H1 (cell line): ENCODE results near the gene FBXW2. TPM values are rescaled to one million over a fixed set of nuclear protein-coding genes. Genes with fewer than 3 reads are reported as not detected.

ENCODE experiments used
- CTCF ChIA-PET: fragments of 300-600 bp; sonication (Branson Sonifier 250); formaldehyde crosslinking; loops from one replicate; lab custom pipeline; 2021; ENCODE audit not compliant: partially characterized antibody; lab: Charles Lee
- POLR2A ChIA-PET: fragments of 300-600 bp; sonication (Branson Sonifier 250); formaldehyde crosslinking; loops from one replicate; lab custom pipeline; 2021; ENCODE audit warnings: inconsistent platforms; ENCODE audit not compliant: partially characterized antibody; lab: Charles Lee
- DNase-seq, 2 experiments: peaks; one replicate each; pipeline versions ENCODE4 v3.0.0 to v3.0.0-alpha.2; 2010 to 2022; ENCODE audit warnings: low spot score in 2 of 2, low read depth in 1 of 2, mixed read lengths in 1 of 2
- FAIRE-seq: peaks from 2 replicates; lab custom pipeline; 2011; peaks lifted over from hg19 to GRCh38; lab: Jason Lieb, UNC
- H2AFZ ChIP-seq: 2 replicates; pipeline ENCODE4 v1.8.1; 2012; ENCODE audit warnings: low read length, inconsistent platforms
- H2AK5ac ChIP-seq: 2 replicates; pipeline ENCODE4 v1.6.1; 2013; ENCODE audit warnings: low read depth, low read length
- H2BK120ac ChIP-seq: replicated peaks from 2 replicates; pipeline ENCODE3; 2013; ENCODE audit warnings: low read depth, low read length, inconsistent platforms
- H2BK12ac ChIP-seq: 2 replicates; pipeline ENCODE4 v1.6.1; 2013; ENCODE audit warnings: low read depth, low read length
- H2BK15ac ChIP-seq: 2 replicates; pipeline ENCODE4 v1.6.1; 2013; ENCODE audit warnings: low read length
- H2BK20ac ChIP-seq: 2 replicates; pipeline ENCODE4 v1.6.1; 2013; ENCODE audit warnings: low read length
- H2BK5ac ChIP-seq: 2 replicates; pipeline ENCODE4 v1.6.1; 2013; ENCODE audit warnings: low read depth, low read length
- H3K14ac ChIP-seq: 2 replicates; pipeline ENCODE4 v1.6.1; 2013; ENCODE audit warnings: inconsistent platforms; ENCODE audit not compliant: insufficient read length
- H3K18ac ChIP-seq: 2 replicates; pipeline ENCODE4 v1.6.1; 2013; ENCODE audit warnings: low read length; ENCODE audit errors: extremely low read depth
- H3K23ac ChIP-seq: 2 replicates; pipeline ENCODE4 v1.6.1; 2013; ENCODE audit warnings: inconsistent platforms; ENCODE audit not compliant: insufficient read length
- H3K23me2 ChIP-seq: 2 replicates; pipeline ENCODE4 v1.6.1; 2013; ENCODE audit warnings: low read depth, low read length
- H3K27ac ChIP-seq: 2 replicates; pipeline ENCODE4 v1.6.1; 2011; ENCODE audit warnings: low read depth, low read length, inconsistent platforms
- H3K27me3 ChIP-seq, 4 experiments: replicated peaks in 1 of 4; 1 replicate in 1 of 4; 2 replicates in 3 of 4; pipeline versions ENCODE4 v1.6.1 to v1.8.1; 2011 to 2013; ENCODE audit warnings: low read length in 3 of 4, mild to moderate bottlenecking in 3 of 4, inconsistent platforms in 2 of 4, mixed read lengths in 2 of 4, moderate library complexity in 1 of 4; ENCODE audit not compliant: control insufficient read depth in 3 of 4, insufficient read depth in 3 of 4; ENCODE audit errors: extremely low read depth in 1 of 4
- H3K36me3 ChIP-seq, 4 experiments: 2 replicates each; pipeline versions ENCODE4 v1.6.1 to v1.8.1; 2011 to 2013; ENCODE audit warnings: mild to moderate bottlenecking in 4 of 4, low read length in 3 of 4, moderate library complexity in 2 of 4, control low read depth in 1 of 4, inconsistent platforms in 1 of 4; ENCODE audit not compliant: insufficient read depth in 4 of 4, control insufficient read depth in 2 of 4
- H3K4ac ChIP-seq: replicated peaks from 2 replicates; pipeline ENCODE3; 2013; ENCODE audit warnings: low read length, low read depth, mixed read lengths, inconsistent platforms; ENCODE audit not compliant: insufficient read length
- H3K4me1 ChIP-seq, 4 experiments: replicated peaks in 1 of 4; 1 replicate in 1 of 4; 2 replicates in 3 of 4; pipeline versions ENCODE4 v1.6.1 to v1.8.1; 2011 to 2013; ENCODE audit warnings: low read length in 3 of 4, inconsistent platforms in 2 of 4, mixed read lengths in 1 of 4; ENCODE audit not compliant: insufficient read depth in 4 of 4, control insufficient read depth in 3 of 4
- H3K4me2 ChIP-seq, 2 experiments: 2 replicates each; pipeline versions ENCODE4 v1.6.1 to v1.8.1; 2011 to 2013; ENCODE audit warnings: low read depth in 2 of 2, low read length in 2 of 2, control low read depth in 1 of 2, inconsistent platforms in 1 of 2, mild to moderate bottlenecking in 1 of 2; ENCODE audit not compliant: insufficient read depth in 1 of 2
- H3K4me3 ChIP-seq, 4 experiments: fragments of 200-600, 300-600 bp in 1 of 4; sonication (generic), shearing (Covaris generic), sonication (Bioruptor Twin) in 1 of 4; 2 replicates each; pipeline versions ENCODE4 v1.5.1 to v1.8.1; 2011 to 2016; ENCODE audit warnings: low read length in 4 of 4, low read depth in 3 of 4, control low read depth in 2 of 4, inconsistent platforms in 2 of 4, mild to moderate bottlenecking in 2 of 4, mixed read lengths in 1 of 4, moderate library complexity in 1 of 4; ENCODE audit not compliant: insufficient read depth in 2 of 4; ENCODE audit errors: extremely low read depth in 1 of 4
- H3K56ac ChIP-seq: replicated peaks from 2 replicates; pipeline ENCODE3; 2013; ENCODE audit warnings: low read depth, mild to moderate bottlenecking, mixed read lengths, low read length, inconsistent platforms; ENCODE audit not compliant: insufficient read length
- H3K79me1 ChIP-seq: 2 replicates; pipeline ENCODE4 v1.6.1; 2013; ENCODE audit warnings: low read depth, low read length, control low read depth
- H3K79me2 ChIP-seq, 2 experiments: 2 replicates each; pipeline versions ENCODE4 v1.6.1 to v1.8.1; 2012 to 2013; ENCODE audit warnings: low read length in 2 of 2, mild to moderate bottlenecking in 2 of 2, inconsistent platforms in 1 of 2; ENCODE audit not compliant: insufficient read depth in 2 of 2, control insufficient read depth in 1 of 2
- H3K9ac ChIP-seq, 4 experiments: replicated peaks in 1 of 4; 1 replicate in 1 of 4; 2 replicates in 3 of 4; pipeline versions ENCODE4 v1.6.1 to v1.8.1; 2011 to 2013; ENCODE audit warnings: low read depth in 3 of 4, low read length in 3 of 4, control low read depth in 2 of 4, mild to moderate bottlenecking in 2 of 4, moderate library complexity in 2 of 4, inconsistent platforms in 1 of 4; ENCODE audit errors: extremely low read depth in 1 of 4
- H3K9me3 ChIP-seq, 2 experiments: 2 replicates each; pipeline versions ENCODE4 v1.6.1 to v1.8.1; 2012 to 2013; ENCODE audit warnings: mild to moderate bottlenecking in 2 of 2, moderate library complexity in 2 of 2, control low read depth in 1 of 2, inconsistent platforms in 1 of 2, low read depth in 1 of 2, low read length in 1 of 2, mixed read lengths in 1 of 2; ENCODE audit not compliant: insufficient read depth in 2 of 2
- H4K20me1 ChIP-seq, 2 experiments: replicated peaks in 1 of 2; 2 replicates each; pipeline versions ENCODE3 to v1.8.1; 2011 to 2013; ENCODE audit warnings: inconsistent platforms in 2 of 2, low read length in 2 of 2, mild to moderate bottlenecking in 1 of 2; ENCODE audit not compliant: insufficient read depth in 2 of 2, control insufficient read depth in 1 of 2
- H4K5ac ChIP-seq: 2 replicates; pipeline ENCODE4 v1.6.1; 2013; ENCODE audit warnings: low read length, low read depth, mixed read lengths, inconsistent platforms; ENCODE audit not compliant: insufficient read length
- H4K8ac ChIP-seq: 2 replicates; pipeline ENCODE4 v1.8.0; 2013; ENCODE audit warnings: mild to moderate bottlenecking, moderate library complexity, low read length, inconsistent platforms; ENCODE audit not compliant: insufficient read depth; ENCODE audit errors: extremely low read depth
- H4K91ac ChIP-seq: replicated peaks from 2 replicates; pipeline ENCODE3; 2013; ENCODE audit warnings: low read length, mixed read lengths, inconsistent platforms; ENCODE audit not compliant: insufficient read length
- NANOG ChIP-seq: IDR thresholded peaks from 2 replicates; pipeline ENCODE4 v1.6.1; 2011; ENCODE audit warnings: low read length, low read depth, mild to moderate bottlenecking, inconsistent platforms; ENCODE audit not compliant: insufficient read depth, poor library complexity, severe bottlenecking
- SP4 ChIP-seq: IDR thresholded peaks from 2 replicates; pipeline ENCODE4 v1.6.1; 2012; ENCODE audit warnings: low read length, inconsistent platforms
- YY1 ChIP-seq: IDR thresholded peaks from 2 replicates; pipeline ENCODE4 v1.6.1; 2011; ENCODE audit warnings: low read depth, mild to moderate bottlenecking, low read length
- WGBS, 2 experiments: shearing (Covaris generic) in 1 of 2; methylation state at CpG; one replicate each; pipeline versions ENCODE4 v1.1.6 to v1.1.7; 2013 to 2015; ENCODE audit warnings: low lambda C conversion rate in 2 of 2, mixed read lengths in 2 of 2, inconsistent platforms in 1 of 2, low coverage in 1 of 2, missing lambda C conversion rate in 1 of 2; ENCODE audit not compliant: insufficient replicate concordance in 2 of 2, insufficient coverage in 1 of 2, insufficient read length in 1 of 2; ENCODE audit errors: extremely low coverage in 1 of 2, missing lambda C conversion rate in 1 of 2; 5-methylcytosine and 5-hydroxymethylcytosine counted together
- polyA plus RNA-seq, 7 experiments: library from polyadenylated mRNA; depleted of rRNA in 3 of 7; stranded (reverse) in 5 of 7; unstranded in 2 of 7; fragments of >200 nt in 5 of 7; fragments of 200-250 nt in 2 of 7; gene quantifications; 1 replicate in 5 of 7; 2 replicates in 1 of 7; 4 replicates in 1 of 7; pipeline versions ENCODE4 v1.2.1 to v1.2.3, GENCODE V29; 2011 to 2013; ENCODE audit warnings: missing spikeins in 2 of 7, mixed read lengths in 2 of 7
- total RNA-seq: library from RNA; stranded (reverse); fragmentation: NEBNext Ultra II Directional; extraction: Animal tissue kit (Norgen Biotek cat#: 25700); gene quantifications from 2 replicates; pipeline ENCODE4 v1.2.1, GENCODE V29; 2021

FBXW2 gene
- total and polyA plus RNA-seq, 2 of the 8 experiments (the other 6 are each of a cell fraction or from before 2014, with no cell fraction given): 19.2 to 65.3 TPM

DNA sequence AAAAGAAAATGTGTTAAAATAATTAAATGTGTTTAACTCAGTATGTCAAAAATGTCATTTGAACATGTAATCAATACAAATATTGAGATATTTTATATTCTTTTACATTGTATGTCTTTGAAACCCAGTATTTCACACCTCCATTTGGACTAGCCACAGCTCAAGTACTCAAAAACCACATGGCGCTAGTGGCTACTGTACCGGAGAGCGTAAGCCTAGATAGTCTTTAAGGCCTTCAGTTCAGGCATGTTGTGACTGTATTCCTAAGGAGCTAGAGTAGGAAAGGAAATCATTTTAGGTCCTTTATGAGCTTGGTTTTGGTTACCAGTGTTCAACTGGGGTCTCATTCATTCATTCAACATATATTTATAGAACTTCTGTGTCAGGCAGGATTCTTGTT is 12.8 kb downstream of the FBXW2 start:
- Histone ChIP-seq H3K27me3 (no peaks in the 10 kb centered on the region), H3K79me1 (peaks cover 9% of the 10 kb centered on the region), H2BK12ac (no peak overlapping the region), H3K4ac (no peak overlapping the region), H3K36me3 (peaks cover 4 to 41% (median 15%) of the 10 kb centered on the region in 4 experiments; a peak in 7 of 8 replicates), H3K23me2 (no peaks in the 10 kb centered on the region), H2AFZ (no peak overlapping the region), H3K4me1 (no peaks in the 10 kb centered on the region), H3K14ac (no peak overlapping the region), H2AK5ac (no peak overlapping the region), H4K5ac (no peak overlapping the region), H2BK15ac (no peak overlapping the region), H4K20me1 (peaks cover 0 to 1% of the 10 kb centered on the region in 2 experiments), H2BK20ac (no peak overlapping the region), H3K27ac (no peak overlapping the region), H3K79me2 (peaks cover 0 to 30% of the 10 kb centered on the region in 2 experiments; a peak in 2 of 4 replicates), H3K18ac (no peak overlapping the region), H4K8ac (no peak overlapping the region), H2BK120ac (no peak overlapping the region), H3K23ac (no peak overlapping the region), H3K9me3 (no peaks in the 10 kb centered on the region), H3K56ac (no peak overlapping the region), H2BK5ac (no peak overlapping the region), H3K4me2 (no peak overlapping the region), H4K91ac (no peak overlapping the region), H3K4me3 (no peak overlapping the region), H3K9ac (no peak overlapping the region)
- POLR2A ChIA-PET: interaction anchor here (0.6 to 3.9 kb wide), 6 partner anchors 8 to 62 kb away, joined by 3 to 18 read pairs (median 4); partner anchors contain the start of genes FBXW2 and PSMD5
- no peak for DNase-seq
- no peak for FAIRE-seq
- 100% methylated on average over 3 of the region's 3 CpGs; no CpG with 5 or more reads in 1 of the 2 experiments for WGBS, 2 experiments
- CTCF ChIA-PET: interaction anchor here (0.6 kb wide), 1 partner anchor 310 kb away, joined by 3 read pairs; no protein-coding TSS in a partner anchor
- TF ChIP-seq YY1: no peak
- TF ChIP-seq NANOG: no peak
- TF ChIP-seq SP4: no peak
